GM21528 (cell line): ENCODE measurements around the gene LBP.
"Not testable (repeated sequence)": the region's sequence is repeated elsewhere in the genome, so short reads cannot be mapped to it uniquely, and the experiment has no call there.

Experiments used
- ATAC-seq: cut with Tn5 transposase; IDR thresholded peaks from one replicate; pipeline ENCODE4 v1.9.1; 2021; ENCODE audit warnings: mild to moderate bottlenecking, moderate library complexity; ENCODE audit not compliant: unreplicated experiment, low FRiP score

The LBP gene

GRCh38 chr20:38346741-38347140, 459 bp downstream of the LBP start:
- no peak for ATAC-seq

GRCh38 chr20:38349856-38350255, 3.6 kb downstream of the LBP start:
- no peak for ATAC-seq

GRCh38 chr20:38350879-38351775, 4.8 kb downstream of the LBP start:
- no peak for ATAC-seq

GRCh38 chr20:38353316-38353715, 7.0 kb downstream of the LBP start:
- no peak for ATAC-seq

- no peak for ATAC-seq
Measured at GRCh38 chr20:38354227-38354626, 7.9 kb downstream of the LBP start.

- no peak for ATAC-seq
Measured at GRCh38 chr20:38355161-38356012, 9.1 kb downstream of the LBP start.

- no peak for ATAC-seq
Measured at GRCh38 chr20:38357653-38358207, 11.4 kb downstream of the LBP start.

GRCh38 chr20:38358556-38358955, 12.3 kb downstream of the LBP start:
- ATAC-seq = no peak

GRCh38 chr20:38363004-38363747, 16.9 kb downstream of the LBP start:
- ATAC-seq = no peak

- ATAC-seq = no peak
Measured at GRCh38 chr20:38369389-38369788, 23.1 kb downstream of the LBP start.

- ATAC-seq = no peak
Measured at GRCh38 chr20:38372806-38373205, 26.5 kb downstream of the LBP start.

- no peak for ATAC-seq
Measured at GRCh38 chr20:38373231-38373867, 27.1 kb downstream of the LBP start.

GRCh38 chr20:38373898-38374297, 27.6 kb downstream of the LBP start:
- ATAC-seq = no peak

GRCh38 chr20:38377039-38377685, 30.9 kb downstream of the LBP start:
- ATAC-seq = no peak

GRCh38 chr20:38377838-38378237, 31.6 kb downstream of the LBP start:
- not testable (repeated sequence) for ATAC-seq

GRCh38 chr20:38383147-38383546, 36.9 kb downstream of the LBP start:
- ATAC-seq = no peak

- no peak for ATAC-seq
Measured at GRCh38 chr20:38386004-38386403, 39.7 kb downstream of the LBP start.

GRCh38 chr20:38386851-38387250, 40.6 kb downstream of the LBP start:
- no peak for ATAC-seq

GRCh38 chr20:38387953-38388352, 41.7 kb downstream of the LBP start:
- no peak for ATAC-seq

GRCh38 chr20:38392356-38392755, 46.1 kb downstream of the LBP start:
- ATAC-seq = no peak
